GM12878 (cell line): ENCODE measurements around the gene LCLAT1. TPM values are rescaled to one million over a fixed set of nuclear protein-coding genes. Genes with fewer than 3 reads are reported as not detected.

Experiments
- ATAC-seq: fragments of 200-7000 bp; cut with Tn5 transposase; 3 replicates; pipeline ENCODE4 v1.9.1; 2020; ENCODE audit warnings: mild to moderate bottlenecking, moderate library complexity
- BruUV-seq: library from RNA; stranded (reverse); fragments of 400-500 nt; replicated peaks from 2 replicates; lab custom pipeline; 2021; lab: Mats Ljungman, UMichigan
- CTCF ChIA-PET: fragments of 300-600 bp; sonication (Branson Sonifier 250); formaldehyde crosslinking; extraction: SDS; loops from one replicate; lab custom pipeline; 2021; ENCODE audit warnings: inconsistent platforms; lab: Yijun Ruan, JAX
- POLR2A ChIA-PET: fragments of 350-600 bp; formaldehyde crosslinking; extraction: SDS; loops from one replicate; lab custom pipeline; 2021; ENCODE audit warnings: inconsistent platforms; lab: Charles Lee
- RAD21 ChIA-PET: fragments of 300-600 bp; sonication (Branson Sonifier 250); formaldehyde crosslinking; loops from one replicate; lab custom pipeline; 2023; ENCODE audit warnings: antibody characterized with exemption; ENCODE audit not compliant: unreplicated experiment; lab: Charles Lee
- SMC1A ChIA-PET: fragments of 300-600 bp; sonication (Branson Sonifier 250); formaldehyde crosslinking; loops from one replicate; lab custom pipeline; 2023; ENCODE audit not compliant: unreplicated experiment, uncharacterized antibody; lab: Charles Lee
- DNase-seq: peaks from one replicate; pipeline ENCODE4 v3.0.0-alpha.2; 2011; ENCODE audit warnings: low read depth, low spot score
- FAIRE-seq: peaks from 3 replicates; lab custom pipeline; 2011; peaks lifted over from hg19 to GRCh38; lab: Jason Lieb, UNC
- H2AFZ ChIP-seq: 2 replicates; pipeline ENCODE4 v1.6.0; 2011; ENCODE audit warnings: low read depth, low read length, control low read depth; ENCODE audit not compliant: control insufficient read depth
- H3K27ac ChIP-seq: 2 replicates; pipeline ENCODE4 v1.5.1; 2011; ENCODE audit warnings: control low read depth; ENCODE audit not compliant: control insufficient read depth, insufficient read depth
- H3K27me3 ChIP-seq, 2 experiments: replicated peaks in 1 of 2; 2 replicates each; pipeline versions ENCODE4 v1.6.0 to v1.6.1; 2011; ENCODE audit warnings: low read length in 1 of 2; ENCODE audit not compliant: control insufficient read depth in 2 of 2, insufficient read depth in 2 of 2
- H3K36me3 ChIP-seq, 2 experiments: 2 replicates each; pipeline ENCODE4 v1.5.1; 2011; ENCODE audit warnings: low read length in 1 of 2; ENCODE audit not compliant: control insufficient read depth in 2 of 2, insufficient read depth in 2 of 2
- H3K4me1 ChIP-seq: 2 replicates; pipeline ENCODE4 v1.6.1; 2011; ENCODE audit warnings: mild to moderate bottlenecking, low read length, moderate library complexity, mixed read lengths; ENCODE audit not compliant: control insufficient read depth, insufficient read depth
- H3K4me2 ChIP-seq: 2 replicates; pipeline ENCODE4 v1.6.0; 2011; ENCODE audit warnings: control low read depth; ENCODE audit not compliant: control insufficient read depth, insufficient read depth
- H3K4me3 ChIP-seq: fragments of 200-600 bp; sonication (generic); 2 replicates; pipeline ENCODE4 v1.5.1; 2016
- H3K79me2 ChIP-seq: 2 replicates; pipeline ENCODE4 v1.6.0; 2011; ENCODE audit warnings: low read length; ENCODE audit not compliant: control insufficient read depth, insufficient read depth
- H3K9ac ChIP-seq: 2 replicates; pipeline ENCODE4 v1.8.0; 2011; ENCODE audit warnings: low read length, control low read depth, mixed read lengths; ENCODE audit not compliant: control insufficient read depth, insufficient read depth
- H3K9me3 ChIP-seq: replicated peaks from 3 replicates; pipeline ENCODE4 v1.5.1; 2011; ENCODE audit warnings: mild to moderate bottlenecking, low read length; ENCODE audit not compliant: control insufficient read depth, insufficient read depth
- H4K20me1 ChIP-seq: 2 replicates; pipeline ENCODE4 v1.6.0; 2011; ENCODE audit not compliant: control insufficient read depth, insufficient read depth
- IKZF1 ChIP-seq: fragments of 450-650 bp; conservative IDR thresholded peaks from 2 replicates; pipeline ENCODE4 v1.6.1; 2017; ENCODE audit warnings: antibody characterized with exemption, mild to moderate bottlenecking
- IRF4 ChIP-seq: IDR thresholded peaks from 2 replicates; pipeline ENCODE4 v1.6.1; 2011; ENCODE audit warnings: low read depth, low read length
- SRF ChIP-seq, 2 experiments: IDR thresholded peaks; 2 replicates each; pipeline ENCODE4 v1.6.1; 2011; ENCODE audit warnings: low read depth in 2 of 2, low read length in 2 of 2, mild to moderate bottlenecking in 1 of 2, moderate library complexity in 1 of 2
- STAT3 ChIP-seq: IDR thresholded peaks from 2 replicates; pipeline ENCODE4 v1.6.1; 2011; ENCODE audit warnings: low read depth, low read length, improper control_type of control experiment
- WRNIP1 ChIP-seq: IDR thresholded peaks from 2 replicates; pipeline ENCODE4 v1.6.1; 2011; ENCODE audit warnings: low read depth, low read length, improper control_type of control experiment, borderline replicate concordance
- ZNF24 ChIP-seq: fragments of 450-650 bp; IDR thresholded peaks from 2 replicates; pipeline ENCODE4 v1.6.1; 2017; ENCODE audit warnings: antibody characterized with exemption, mild to moderate bottlenecking
- WGBS: methylation state at CpG from one replicate; pipeline ENCODE4 v1.1.6; 2016; ENCODE audit warnings: low lambda C conversion rate; ENCODE audit not compliant: insufficient replicate concordance, insufficient coverage; ENCODE audit errors: missing lambda C conversion rate; 5-methylcytosine and 5-hydroxymethylcytosine counted together
- in situ Hi-C: fragments of 300-500 bp; cut with MboI; formaldehyde crosslinking; loops from 9 replicates; pipeline ENCODE4 v1.14.3; 2018; ENCODE audit warnings: mixed read lengths
- intact Hi-C: fragments of 100-400 bp; cut with micrococcal nuclease; formaldehyde crosslinking; loops from one replicate; pipeline ENCODE4 v1.14.2; 2022; ENCODE audit not compliant: unreplicated experiment
- polyA plus RNA-seq, 11 experiments: library from polyadenylated mRNA; depleted of rRNA in 4 of 11; unstranded in 6 of 11; stranded (reverse) in 5 of 11; fragments of >200 nt; fragmentation: Nextera tagmentation in 4 of 11; fragmentation: Illumina TruSeq in 1 of 11; extraction: Ambion mirVana in 4 of 11; extraction: Trizol in 1 of 11; gene quantifications; 1 replicate in 1 of 11; 2 replicates in 10 of 11; pipeline versions ENCODE4 v1.2.1 to v1.2.3, GENCODE V29; 2011 to 2016; ENCODE audit warnings: inconsistent platforms in 2 of 11, missing spikeins in 2 of 11, low read depth in 1 of 11
- total RNA-seq, 4 experiments: library from RNA; depleted of rRNA in 3 of 4; stranded (reverse); fragments of >200 nt in 3 of 4; fragmentation: Illumina TruSeq in 1 of 4; extraction: Trizol in 1 of 4; gene quantifications; 2 replicates each; pipeline versions ENCODE4 v1.2.1 to v1.2.3, GENCODE V29; 2013 to 2021
- TF ChIP-seq, protein P1 (sequence below): IDR thresholded peaks from 2 replicates; pipeline ENCODE4 v1.6.1; 2011; ENCODE audit warnings: low read depth, mild to moderate bottlenecking, low read length, moderate library complexity, borderline replicate concordance; ENCODE audit errors: extremely low read depth
- TF ChIP-seq, protein P2 (sequence below): fragments of 450-650 bp; IDR thresholded peaks from 2 replicates; pipeline ENCODE4 v1.6.1; 2017; ENCODE audit warnings: low read depth, mild to moderate bottlenecking, moderate library complexity

Gene LCLAT1
- total and polyA plus RNA-seq, 10 of the 15 experiments (the other 5 are each of a cell fraction or from before 2014, with no cell fraction given) = 8.1 to 33.0 (median 15.9) TPM

DNA sequence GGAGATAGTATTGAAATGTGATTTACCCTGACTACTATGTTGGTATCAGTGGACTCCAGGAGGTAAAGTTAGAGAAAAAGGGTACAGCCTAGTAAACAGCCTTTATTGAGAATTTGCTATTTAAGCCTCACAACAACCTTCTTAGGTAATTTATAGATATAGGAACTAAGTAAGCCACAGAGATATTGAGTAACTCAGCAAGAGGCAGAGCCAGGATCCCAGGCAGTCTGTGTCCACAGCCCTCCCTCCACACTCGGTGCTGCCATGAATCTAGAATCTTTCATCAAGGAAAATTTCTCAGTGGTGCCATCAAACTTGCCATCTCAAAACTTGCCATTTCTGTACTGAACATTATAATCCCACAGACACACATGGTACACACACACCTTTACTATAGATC lies 189.3 kb downstream of the LCLAT1 start (continued):
- TF ChIP-seq, protein P1, sequence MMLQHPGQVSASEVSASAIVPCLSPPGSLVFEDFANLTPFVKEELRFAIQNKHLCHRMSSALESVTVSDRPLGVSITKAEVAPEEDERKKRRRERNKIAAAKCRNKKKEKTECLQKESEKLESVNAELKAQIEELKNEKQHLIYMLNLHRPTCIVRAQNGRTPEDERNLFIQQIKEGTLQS = no peak
- no peak for TF ChIP-seq IKZF1

DNA sequence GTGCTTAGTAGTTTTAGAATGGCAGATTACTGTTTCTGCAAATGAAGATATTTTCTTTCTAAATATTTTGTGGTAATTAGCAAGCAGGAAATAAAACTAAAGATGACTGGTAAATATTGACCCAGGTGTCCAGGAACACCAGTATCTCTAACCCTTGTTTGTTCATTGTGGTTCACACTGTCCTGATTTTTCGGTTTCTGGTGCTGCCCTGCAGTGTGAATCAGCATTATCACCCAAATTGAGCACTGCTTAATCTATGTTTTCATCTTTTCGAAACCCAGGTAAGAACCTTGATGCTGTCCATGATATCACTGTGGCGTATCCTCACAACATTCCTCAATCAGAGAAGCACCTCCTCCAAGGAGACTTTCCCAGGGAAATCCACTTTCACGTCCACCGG lies 192.8 kb downstream of the LCLAT1 start:
- H2AFZ ChIP-seq = no peak overlapping the region
- no peak for DNase-seq
- H3K4me2 ChIP-seq = no peak overlapping the region
- 0 out of 4 replicates have a peak, but pooled peaks cover 0 to 1% of the 10 kb centered on the region in 2 experiments for H3K36me3 ChIP-seq
- POLR2A ChIA-PET = no interaction called here
- no peak for ATAC-seq
- SMC1A ChIA-PET = interaction anchor here (0.6 to 0.8 kb wide), 2 partner anchors 11 to 476 kb away, joined by 3 read pairs; no protein-coding TSS in a partner anchor
- no peak for TF ChIP-seq SRF (IDR thresholded peaks at IDR 0.05; ENCODE audit: low read depth in 2 of 2, low read length in 2 of 2)
- no peak for TF ChIP-seq IRF4
- no peak for TF ChIP-seq WRNIP1
- TF ChIP-seq ZNF24 = no peak
- TF ChIP-seq, protein P2, sequence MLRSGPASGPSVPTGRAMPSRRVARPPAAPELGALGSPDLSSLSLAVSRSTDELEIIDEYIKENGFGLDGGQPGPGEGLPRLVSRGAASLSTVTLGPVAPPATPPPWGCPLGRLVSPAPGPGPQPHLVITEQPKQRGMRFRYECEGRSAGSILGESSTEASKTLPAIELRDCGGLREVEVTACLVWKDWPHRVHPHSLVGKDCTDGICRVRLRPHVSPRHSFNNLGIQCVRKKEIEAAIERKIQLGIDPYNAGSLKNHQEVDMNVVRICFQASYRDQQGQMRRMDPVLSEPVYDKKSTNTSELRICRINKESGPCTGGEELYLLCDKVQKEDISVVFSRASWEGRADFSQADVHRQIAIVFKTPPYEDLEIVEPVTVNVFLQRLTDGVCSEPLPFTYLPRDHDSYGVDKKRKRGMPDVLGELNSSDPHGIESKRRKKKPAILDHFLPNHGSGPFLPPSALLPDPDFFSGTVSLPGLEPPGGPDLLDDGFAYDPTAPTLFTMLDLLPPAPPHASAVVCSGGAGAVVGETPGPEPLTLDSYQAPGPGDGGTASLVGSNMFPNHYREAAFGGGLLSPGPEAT = no peak
- no peak for TF ChIP-seq STAT3
- CTCF ChIA-PET = interaction anchor here (1.1 to 1.3 kb wide), 2 partner anchors 9 to 12 kb away, joined by 3 read pairs; no protein-coding TSS in a partner anchor
- H3K27ac ChIP-seq = no peak overlapping the region
- RAD21 ChIA-PET = no interaction called here
- H3K27me3 ChIP-seq = no peaks in the 10 kb centered on the region
- no peaks in the 10 kb centered on the region for H3K79me2 ChIP-seq
- no peak overlapping the region for H3K4me3 ChIP-seq
- no peaks in the 10 kb centered on the region for H4K20me1 ChIP-seq
- in situ Hi-C loops = no loop called here
- no peaks in the 10 kb centered on the region for H3K9me3 ChIP-seq
- no peak for FAIRE-seq
- H3K4me1 ChIP-seq = no peaks in the 10 kb centered on the region
- WGBS = 97% methylated on average over 5 of the region's 5 CpGs
- intact Hi-C loops = no loop called here
- no peak overlapping the region for H3K9ac ChIP-seq
- BruUV-seq = no TSS peak
